ENCODE results near the gene ADAP1.

The ADAP1 gene

GRCh38 chr7:903921-904755, 50.3 kb downstream of the ADAP1 start:
- no peak for DNase-seq

- DNase-seq = no peak
These were observed 51.5 kb downstream of the ADAP1 start for GRCh38 chr7:902996-903395.

DNA sequence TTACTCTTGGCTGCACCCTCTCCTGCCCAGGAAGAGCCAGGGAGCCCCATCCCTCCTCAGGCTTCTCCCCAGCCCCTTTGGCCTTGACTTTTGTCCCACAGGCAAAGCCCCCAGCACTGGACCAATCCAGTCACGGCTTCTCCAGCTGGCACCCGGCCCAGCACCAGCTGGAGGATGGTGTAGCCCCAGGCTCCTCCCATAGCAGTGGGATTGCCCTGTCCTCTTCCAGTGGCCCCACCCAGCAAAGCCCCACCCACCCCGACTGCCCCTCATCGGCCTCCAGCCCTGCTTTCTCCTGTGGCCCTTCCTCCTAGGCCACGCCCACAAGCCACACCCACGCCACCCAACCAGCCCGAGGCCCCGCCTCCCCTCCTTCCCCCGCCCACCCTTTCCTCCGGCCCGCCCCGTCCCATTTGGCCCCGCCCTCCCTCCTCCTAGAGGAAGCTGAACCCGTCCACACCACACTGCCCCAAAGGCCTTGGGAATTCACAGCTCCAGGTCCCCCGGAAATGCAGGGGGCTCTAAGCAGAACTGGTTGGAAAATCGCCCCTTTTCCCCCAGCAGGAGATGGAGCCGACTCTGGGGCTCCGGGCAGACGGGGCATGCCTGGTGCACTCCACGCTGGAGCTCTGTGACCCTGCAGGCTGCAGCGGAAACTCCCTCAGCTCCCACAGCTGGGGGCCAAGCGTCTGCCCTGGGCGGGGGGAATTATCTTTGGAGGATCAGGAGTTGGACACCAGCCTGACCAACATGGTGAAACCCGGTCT, 52.9 kb downstream of the ADAP1 start:
- DNase-seq = peak; percentile 47 to 76

DNA sequence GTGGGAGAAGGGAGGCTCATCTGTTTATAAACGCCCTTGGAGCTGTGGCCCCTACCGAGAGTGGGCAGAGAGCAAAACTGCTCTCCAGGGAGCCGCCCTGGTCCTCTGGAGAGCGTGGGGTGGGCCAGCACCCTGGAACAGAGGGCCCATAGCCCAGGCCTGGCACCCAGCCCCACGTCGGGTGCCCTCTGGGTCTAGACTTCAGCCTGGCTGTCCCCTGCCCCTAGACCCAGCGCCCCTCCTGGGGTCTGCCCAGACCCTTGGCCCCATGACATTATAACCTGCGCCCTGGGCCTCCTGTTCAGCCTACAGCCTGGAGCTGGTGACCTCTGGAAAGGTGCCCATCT, 53.5 kb downstream of the ADAP1 start:
- no peak for DNase-seq

GRCh38 chr7:900331-901040, 54.0 kb downstream of the ADAP1 start:
- DNase-seq = no peak

- DNase-seq = no peak
These were observed 54.7 kb downstream of the ADAP1 start for GRCh38 chr7:899806-900205.

GRCh38 chr7:898855-899681, 55.4 kb downstream of the ADAP1 start:
- DNase-seq = no peak

- no peak for DNase-seq
These were observed 56.0 kb downstream of the ADAP1 start for GRCh38 chr7:898460-898854.

- DNase-seq = no peak
These were observed 56.6 kb downstream of the ADAP1 start for GRCh38 chr7:897771-898376.

- DNase-seq = no peak
These were observed 57.4 kb downstream of the ADAP1 start for GRCh38 chr7:897086-897485.

DNA sequence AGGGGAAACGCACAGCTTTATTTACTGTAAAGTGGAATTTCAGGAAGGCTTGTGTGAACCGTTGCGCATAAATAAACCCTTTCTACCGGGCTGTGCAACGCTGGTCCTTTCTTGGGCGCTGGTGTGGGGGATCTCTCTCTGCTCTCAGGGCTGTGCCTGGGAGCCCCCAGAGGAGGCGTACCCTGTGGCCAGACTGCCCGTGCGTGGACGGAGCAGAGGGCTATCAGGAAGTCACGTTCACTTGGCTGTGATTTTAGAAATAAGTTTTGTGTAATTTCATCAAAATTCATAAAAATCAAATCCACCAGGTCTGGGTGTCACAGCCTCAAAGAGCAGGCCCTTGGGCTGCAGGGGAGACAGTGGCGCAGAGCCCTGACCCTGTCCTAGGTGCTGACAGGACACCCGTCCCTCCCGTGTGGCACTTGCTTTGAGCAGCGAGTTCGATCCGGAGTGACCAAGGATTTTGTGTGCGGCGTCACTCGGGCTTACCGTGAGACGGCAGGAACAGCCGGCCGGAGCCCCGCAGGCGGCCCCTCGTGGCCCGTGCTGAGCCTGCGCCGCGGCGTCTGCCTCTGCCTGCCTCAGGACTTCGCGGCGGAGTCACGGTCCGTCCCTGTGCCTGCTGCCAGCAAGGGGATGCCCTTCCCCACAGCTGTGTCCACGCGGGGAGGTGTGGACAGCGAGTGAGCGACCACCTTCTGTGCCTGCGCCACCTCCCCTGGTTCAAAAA, 58.0 kb downstream of the ADAP1 start:
- DNase-seq = no peak

DNA sequence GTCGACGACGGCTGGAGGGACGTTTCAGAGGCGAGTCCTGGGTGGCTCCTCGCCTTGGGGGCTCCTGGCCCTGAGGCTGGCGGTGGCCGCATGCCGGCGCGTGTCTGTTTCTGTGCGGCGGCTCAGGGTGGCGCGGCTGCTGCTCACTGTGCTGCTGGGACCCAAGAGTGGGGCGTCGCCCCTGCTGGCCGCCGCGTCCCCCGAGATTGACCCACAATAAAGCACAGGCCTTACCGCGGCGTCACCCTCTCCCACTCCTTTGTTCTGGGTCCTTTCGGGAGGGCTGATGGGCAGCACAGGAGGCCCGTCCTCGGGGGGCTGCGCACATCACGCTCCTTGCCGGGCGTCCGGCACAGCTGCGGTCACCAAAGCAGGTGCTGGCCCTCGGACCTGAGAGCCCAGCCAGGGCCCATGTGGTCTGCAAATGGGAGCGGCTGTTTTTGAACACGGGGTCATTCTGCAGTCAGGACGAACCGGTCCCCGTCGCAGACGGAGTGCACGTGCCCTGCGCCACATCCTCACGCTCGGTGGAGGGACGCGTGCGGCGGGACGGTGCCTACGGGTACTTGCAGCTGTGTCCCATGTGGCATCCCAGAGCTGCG, 58.9 kb downstream of the ADAP1 start:
- DNase-seq = no peak

- DNase-seq = no peak
These were observed 59.5 kb downstream of the ADAP1 start for GRCh38 chr7:894927-895450.

GRCh38 chr7:894164-894867, 60.2 kb downstream of the ADAP1 start:
- no peak for DNase-seq

- DNase-seq = no peak
These were observed 60.8 kb downstream of the ADAP1 start for GRCh38 chr7:893686-894085.

GRCh38 chr7:892648-893593, 61.6 kb downstream of the ADAP1 start:
- DNase-seq = no peak

- no peak for DNase-seq
These were observed 62.7 kb downstream of the ADAP1 start for GRCh38 chr7:891805-892204.

DNA sequence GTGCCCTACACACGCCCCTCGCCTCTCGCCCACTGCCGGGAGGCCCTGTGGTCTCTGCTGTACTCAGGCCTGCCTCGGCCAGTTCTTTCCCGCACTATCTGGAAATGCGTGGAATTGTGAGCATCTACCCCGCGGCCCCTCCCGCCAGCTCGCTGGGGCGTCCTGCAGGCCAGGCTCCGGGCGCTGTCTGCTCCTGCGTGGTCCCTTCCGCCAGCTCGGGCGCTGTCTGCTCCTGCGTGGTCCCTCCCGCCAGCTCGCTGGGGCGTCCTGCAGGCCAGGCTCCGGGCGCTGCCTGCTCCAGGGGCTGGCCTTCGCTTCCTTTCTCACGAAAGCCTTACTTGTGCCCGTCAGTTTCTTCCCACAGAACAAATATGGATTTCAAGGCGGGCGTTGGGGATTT, 63.2 kb downstream of the ADAP1 start:
- DNase-seq = no peak

- DNase-seq = no peak
These were observed 63.6 kb downstream of the ADAP1 start for GRCh38 chr7:890868-891267.

All from CD4-positive, alpha-beta T cell treated with Interleukin-1 beta for 1 hour (primary cell).